ENCODE results near the gene BICRA.
"Not testable (repeated sequence)": the region's sequence is repeated elsewhere in the genome, so short reads cannot be mapped to it uniquely, and the experiment has no call there.

BICRA gene

DNA sequence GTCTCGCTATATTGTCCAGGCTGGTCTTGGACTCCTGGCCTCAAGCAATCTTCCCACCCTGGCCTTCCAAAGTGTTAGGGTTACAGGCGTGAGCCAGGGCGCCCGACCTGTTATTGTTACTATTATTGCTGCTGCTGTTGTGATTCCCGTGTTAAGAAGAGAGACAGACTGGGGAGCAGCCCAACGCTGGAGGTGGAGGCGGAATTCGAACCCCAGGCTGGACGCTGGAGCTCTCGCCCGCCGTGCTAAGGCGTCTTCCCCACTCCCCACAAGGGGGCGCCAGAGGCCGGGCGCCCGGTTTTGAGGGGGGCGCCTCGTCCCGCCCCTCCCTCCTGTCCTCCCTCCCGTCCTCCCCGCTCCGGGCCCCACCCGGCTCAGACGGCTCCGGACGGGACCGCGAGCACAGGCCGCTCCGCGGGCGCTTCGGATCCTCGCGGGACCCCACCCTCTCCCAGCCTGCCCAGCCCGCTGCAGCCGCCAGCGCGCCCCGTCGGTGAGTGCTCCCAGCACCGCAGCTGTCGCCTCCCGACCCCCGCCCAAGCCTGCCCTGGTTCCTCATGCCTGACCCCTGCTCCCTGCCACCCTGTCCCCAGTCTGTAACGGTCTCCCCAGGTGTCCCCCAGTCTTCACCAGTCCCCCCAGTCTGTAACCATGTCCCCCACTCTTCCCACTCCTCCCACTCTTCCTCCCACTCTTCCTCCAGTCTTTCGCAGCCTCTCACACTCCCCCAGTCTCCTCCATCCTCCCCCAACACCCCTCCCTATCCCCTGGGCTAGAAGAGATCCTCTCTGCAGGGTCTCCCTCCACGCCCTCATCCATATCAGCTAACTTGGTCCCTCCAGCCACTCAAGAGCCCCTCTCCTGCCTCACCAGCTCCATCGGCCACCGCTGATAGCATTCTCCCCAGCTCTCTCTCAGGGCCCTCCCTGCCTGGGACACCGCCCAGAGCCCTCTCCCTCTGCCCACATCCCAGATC is 104.4 kb downstream of the BICRA start, which contains the start of gene EHD2:
EHD2 (plus strand) TSS at position 377 of the 976 bp plus-strand sequence. CDS start 3,191 bp downstream, outside the sequence.
- peak in 1 of 2 donors; percentile 34 for DNase-seq (ENCODE audit: low read depth in 1 of 2, low spot score in 1 of 2)

DNA sequence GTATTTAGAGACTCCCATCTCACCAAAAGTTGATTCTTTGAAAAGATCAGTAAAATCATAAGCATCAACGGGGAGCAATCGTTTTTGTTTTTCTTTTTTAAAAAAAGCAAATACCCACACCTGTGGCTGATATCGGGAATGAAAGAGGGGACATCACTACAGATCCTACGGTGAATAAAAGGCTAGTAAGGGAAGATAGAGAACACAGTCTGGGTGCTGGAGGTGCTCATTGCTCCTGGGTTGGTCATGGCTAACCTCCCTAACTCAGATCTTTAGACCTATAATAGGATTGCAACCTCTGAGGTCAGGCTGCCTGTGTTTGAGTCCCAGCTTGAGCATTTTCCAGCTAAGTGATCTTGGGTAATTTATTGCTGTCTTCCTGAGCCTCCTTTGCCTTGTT is 105.4 kb downstream of the BICRA start:
- DNase-seq (ENCODE audit: low read depth in 1 of 2, low spot score in 1 of 2), result no peak

GRCh38 chr19:47714855-47715254 is 105.9 kb downstream of the BICRA start:
- DNase-seq (ENCODE audit: low read depth in 1 of 2, low spot score in 1 of 2), result not testable (repeated sequence)

- no peak for DNase-seq (ENCODE audit: low read depth in 1 of 2, low spot score in 1 of 2)
Measured at GRCh38 chr19:47716270-47716937, 107.5 kb downstream of the BICRA start.

- DNase-seq (ENCODE audit: low read depth in 1 of 2, low spot score in 1 of 2), result not testable (repeated sequence)
Measured at GRCh38 chr19:47718415-47719046, 109.6 kb downstream of the BICRA start.

- DNase-seq (ENCODE audit: low read depth in 1 of 2, low spot score in 1 of 2), result no peak
Measured at GRCh38 chr19:47719047-47719859, 110.3 kb downstream of the BICRA start.

GRCh38 chr19:47720669-47721422 is 111.9 kb downstream of the BICRA start:
- no peak for DNase-seq (ENCODE audit: low read depth in 1 of 2, low spot score in 1 of 2)

DNA sequence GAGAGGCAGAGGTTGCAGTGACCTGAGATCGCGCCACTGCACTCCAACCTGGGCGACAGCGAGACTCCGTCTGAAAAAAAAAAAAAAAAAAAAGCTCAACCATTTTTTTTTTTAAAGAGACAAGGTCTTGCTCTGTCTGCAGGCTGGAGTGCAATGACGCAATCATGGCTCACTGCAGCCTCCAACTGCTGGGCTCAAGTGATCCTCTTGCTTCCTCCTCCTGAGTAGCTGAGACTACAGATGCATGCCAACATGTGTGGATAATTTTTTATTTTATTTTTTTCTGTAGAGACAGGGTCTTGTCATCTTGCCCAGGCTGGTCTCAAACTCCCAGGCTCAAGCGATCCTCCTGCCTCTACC is 114.6 kb downstream of the BICRA start:
- no peak for DNase-seq (ENCODE audit: low read depth in 1 of 2, low spot score in 1 of 2)

DNA sequence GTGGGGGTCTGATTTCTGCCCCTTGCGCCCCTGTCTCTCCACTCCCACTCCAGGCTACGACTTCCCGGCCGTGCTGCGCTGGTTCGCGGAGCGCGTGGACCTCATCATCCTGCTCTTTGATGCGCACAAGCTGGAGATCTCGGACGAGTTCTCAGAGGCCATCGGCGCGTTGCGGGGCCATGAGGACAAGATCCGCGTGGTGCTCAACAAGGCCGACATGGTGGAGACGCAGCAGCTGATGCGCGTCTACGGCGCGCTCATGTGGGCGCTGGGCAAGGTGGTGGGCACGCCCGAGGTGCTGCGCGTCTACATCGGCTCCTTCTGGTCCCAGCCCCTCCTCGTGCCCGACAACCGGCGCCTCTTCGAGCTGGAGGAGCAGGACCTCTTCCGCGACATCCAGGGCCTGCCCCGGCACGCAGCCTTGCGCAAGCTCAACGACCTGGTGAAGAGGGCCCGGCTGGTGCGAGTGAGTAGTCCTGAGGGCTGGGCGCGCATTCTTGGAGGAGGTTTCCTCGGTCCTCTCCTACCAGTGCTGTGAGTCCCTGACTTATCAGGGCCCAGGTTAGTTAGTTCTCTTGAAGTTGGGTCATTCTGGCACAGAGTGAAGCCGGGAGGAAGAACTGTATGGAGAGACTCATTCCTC is 116.9 kb downstream of the BICRA start:
- no peak for DNase-seq (ENCODE audit: low read depth in 1 of 2, low spot score in 1 of 2)

GRCh38 chr19:47726467-47726866 is 117.5 kb downstream of the BICRA start:
- DNase-seq (ENCODE audit: low read depth in 1 of 2, low spot score in 1 of 2), result no peak

DNA sequence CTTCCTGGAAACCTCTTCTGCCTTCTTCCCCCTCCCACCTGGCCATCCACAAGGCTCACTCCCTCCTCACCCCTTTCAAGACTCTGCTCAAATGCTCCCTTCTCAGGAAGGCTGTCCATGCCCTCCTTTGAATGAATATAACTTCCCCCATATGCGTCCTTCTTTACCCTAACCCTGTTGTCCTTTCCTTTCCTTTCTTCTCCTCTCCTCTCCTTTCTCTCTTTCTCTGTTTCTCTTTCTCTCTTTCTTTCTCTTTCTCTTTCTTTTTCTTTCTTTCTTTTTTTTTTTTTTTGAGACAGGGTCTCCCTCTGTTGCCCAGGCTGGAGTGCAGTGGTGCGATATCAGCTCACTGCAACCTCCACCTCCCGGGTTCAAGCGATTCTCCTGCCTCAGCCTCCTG is 119.4 kb downstream of the BICRA start:
- not testable (repeated sequence) for DNase-seq (ENCODE audit: low read depth in 1 of 2, low spot score in 1 of 2)

GRCh38 chr19:47729468-47729798 is 120.5 kb downstream of the BICRA start:
- no peak for DNase-seq (ENCODE audit: low read depth in 1 of 2, low spot score in 1 of 2)

DNA sequence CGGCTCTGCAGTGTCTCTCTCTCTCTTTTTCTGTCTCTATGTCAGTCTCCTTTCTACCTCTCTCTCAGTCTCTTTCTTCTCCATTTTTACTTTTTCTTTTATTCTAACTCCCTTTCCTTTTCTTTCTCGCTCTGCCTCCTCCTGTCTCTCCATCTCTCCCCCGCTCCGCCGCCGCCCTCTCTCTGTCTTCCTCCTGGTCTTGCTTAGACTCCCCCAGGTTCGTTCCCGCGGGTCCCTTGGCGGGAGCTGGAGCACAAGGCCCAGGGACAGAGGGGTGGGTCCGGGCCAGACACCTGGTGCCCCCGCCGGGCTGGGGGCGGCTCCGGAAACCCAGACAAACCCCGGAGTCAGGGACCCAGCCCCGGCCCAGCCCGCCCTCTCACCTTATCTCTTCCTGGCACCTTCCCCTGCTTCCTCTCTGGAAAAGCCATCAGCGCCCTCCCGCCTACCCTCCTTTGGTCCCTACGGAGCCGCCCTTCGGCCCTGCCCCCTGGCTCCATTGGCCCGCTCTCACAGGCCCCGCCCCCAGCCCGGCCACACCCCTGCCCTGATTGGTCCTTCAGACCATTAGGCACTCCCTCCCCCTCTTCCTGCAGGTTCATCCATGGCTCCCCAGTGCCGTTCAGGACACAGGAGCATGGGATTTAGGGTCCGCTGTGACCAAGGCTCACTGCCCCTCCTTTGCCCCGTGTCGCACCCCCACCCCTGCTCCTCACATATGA is 121.0 kb downstream of the BICRA start:
- peak in 1 of 2 donors; percentile 34 for DNase-seq (ENCODE audit: low read depth in 1 of 2, low spot score in 1 of 2)

DNA sequence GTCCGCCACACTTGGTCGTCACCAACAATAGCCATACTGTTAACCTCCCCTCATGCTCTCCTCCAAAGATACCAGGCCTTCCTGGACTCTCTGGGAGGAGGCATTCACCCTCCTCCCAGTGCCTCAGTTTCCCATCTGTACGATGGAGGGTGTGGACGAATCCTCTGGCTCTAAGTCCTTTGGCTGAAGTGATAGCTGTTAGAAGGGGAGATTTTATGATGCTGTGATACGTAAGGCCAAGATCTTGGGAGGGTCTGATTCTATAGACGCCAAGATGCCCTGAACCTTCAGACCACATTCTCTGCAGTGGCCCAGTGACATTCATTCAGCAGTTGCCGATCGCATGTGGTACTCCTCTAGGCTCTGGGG is 121.6 kb downstream of the BICRA start:
- no peak for DNase-seq (ENCODE audit: low read depth in 1 of 2, low spot score in 1 of 2)

- no peak for DNase-seq (ENCODE audit: low read depth in 1 of 2, low spot score in 1 of 2)
Measured at GRCh38 chr19:47730910-47731309, 122.0 kb downstream of the BICRA start.

DNA sequence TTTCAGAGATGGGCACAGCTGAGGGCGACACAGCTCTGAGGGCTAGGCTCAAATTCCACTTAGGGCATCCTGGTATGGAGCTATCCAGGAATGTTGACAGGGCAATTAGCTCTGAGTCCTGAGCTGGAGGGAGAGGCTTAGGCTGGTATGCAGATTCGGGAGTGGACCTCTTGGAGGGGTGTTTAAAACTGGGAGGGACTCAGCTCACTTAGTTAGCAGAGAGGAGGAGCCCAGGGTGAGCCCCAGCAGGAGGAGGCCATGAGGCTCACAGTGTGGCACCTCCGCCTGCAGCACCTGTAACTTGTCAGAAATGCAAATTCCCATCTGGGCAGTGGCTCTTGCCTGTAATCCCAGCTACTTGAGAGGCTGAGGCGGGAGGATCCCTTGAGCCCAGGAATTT is 126.2 kb downstream of the BICRA start:
- DNase-seq (ENCODE audit: low read depth in 1 of 2, low spot score in 1 of 2), result no peak

DNA sequence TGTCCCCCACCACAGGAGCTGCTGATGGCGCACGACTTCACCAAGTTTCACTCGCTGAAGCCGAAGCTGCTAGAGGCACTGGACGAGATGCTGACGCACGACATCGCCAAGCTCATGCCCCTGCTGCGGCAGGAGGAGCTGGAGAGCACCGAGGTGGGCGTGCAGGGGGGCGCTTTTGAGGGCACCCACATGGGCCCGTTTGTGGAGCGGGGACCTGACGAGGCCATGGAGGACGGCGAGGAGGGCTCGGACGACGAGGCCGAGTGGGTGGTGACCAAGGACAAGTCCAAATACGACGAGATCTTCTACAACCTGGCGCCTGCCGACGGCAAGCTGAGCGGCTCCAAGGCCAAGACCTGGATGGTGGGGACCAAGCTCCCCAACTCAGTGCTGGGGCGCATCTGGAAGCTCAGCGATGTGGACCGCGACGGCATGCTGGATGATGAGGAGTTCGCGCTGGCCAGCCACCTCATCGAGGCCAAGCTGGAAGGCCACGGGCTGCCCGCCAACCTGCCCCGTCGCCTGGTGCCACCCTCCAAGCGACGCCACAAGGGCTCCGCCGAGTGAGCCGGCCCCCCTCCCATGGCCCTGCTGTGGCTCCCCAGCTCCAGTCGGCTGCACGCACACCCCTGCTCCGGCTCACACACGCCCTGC is 132.1 kb downstream of the BICRA start:
- no peak for DNase-seq (ENCODE audit: low read depth in 1 of 2, low spot score in 1 of 2)

GRCh38 chr19:47741544-47742140 is 132.7 kb downstream of the BICRA start:
- DNase-seq (ENCODE audit: low read depth in 1 of 2, low spot score in 1 of 2), result no peak
